Ectodermal cell (in vitro differentiated cells): ENCODE measurements around the gene ST7.

ENCODE experiments used
- H3K27ac ChIP-seq: 2 replicates; pipeline ENCODE4 v1.7.0; 2013; ENCODE audit warnings: mild to moderate bottlenecking, low read depth, low read length; ENCODE audit not compliant: insufficient read depth, poor library complexity, severe bottlenecking
- H3K27me3 ChIP-seq: 2 replicates; pipeline ENCODE4 v1.7.0; 2013; ENCODE audit warnings: mild to moderate bottlenecking, low read length; ENCODE audit not compliant: insufficient read depth, control insufficient read depth, poor library complexity, severe bottlenecking
- H3K36me3 ChIP-seq: one replicate; pipeline ENCODE4 v1.7.0; 2013; ENCODE audit warnings: low read length; ENCODE audit not compliant: control insufficient read depth, insufficient read depth
- H3K4me1 ChIP-seq: one replicate; pipeline ENCODE4 v1.7.0; 2013; ENCODE audit warnings: low read length; ENCODE audit not compliant: control insufficient read depth, insufficient read depth
- H3K4me3 ChIP-seq: 2 replicates; pipeline ENCODE4 v1.7.0; 2013; ENCODE audit warnings: low read depth, low read length, control low read depth; ENCODE audit not compliant: insufficient read depth
- H3K9me3 ChIP-seq: 2 replicates; pipeline ENCODE4 v1.7.0; 2013; ENCODE audit warnings: mild to moderate bottlenecking, low read length, moderate library complexity; ENCODE audit not compliant: control insufficient read depth
- WGBS, 2 experiments: methylation state at CpG; one replicate each; pipeline ENCODE4 v1.1.7; 2013; ENCODE audit warnings: missing lambda C conversion rate in 2 of 2; 5-methylcytosine and 5-hydroxymethylcytosine counted together

ST7 gene

DNA sequence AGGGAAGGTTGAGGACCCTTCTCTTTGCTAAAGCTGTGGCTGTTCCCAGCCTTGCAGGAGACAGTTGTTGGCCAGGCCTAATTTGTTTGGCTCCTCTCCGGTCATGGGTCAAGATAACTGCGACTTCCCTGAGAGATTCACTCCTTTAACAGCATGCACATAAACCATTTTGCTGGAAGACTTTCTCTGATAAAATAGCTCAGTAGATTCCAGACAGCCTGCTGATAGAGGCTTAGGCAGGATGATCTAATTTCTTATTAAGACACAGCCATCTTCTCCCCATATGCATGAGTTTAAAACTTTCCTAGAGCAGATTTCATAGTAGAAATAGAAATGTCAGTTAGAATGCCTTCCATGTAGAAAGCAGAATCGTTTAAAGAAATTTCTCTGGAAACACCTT is 187.6 kb downstream of the ST7 start:
- Histone ChIP-seq H3K36me3 (no peaks in the 10 kb centered on the region), H3K9me3 (no peaks in the 10 kb centered on the region), H3K27me3 (no peaks in the 10 kb centered on the region), H3K4me3 (no peak overlapping the region), H3K4me1 (no peaks in the 10 kb centered on the region), H3K27ac (no peak overlapping the region)
- WGBS, 2 experiments, result 80 to 98% methylated on average over 3 of the region's 3 CpGs

DNA sequence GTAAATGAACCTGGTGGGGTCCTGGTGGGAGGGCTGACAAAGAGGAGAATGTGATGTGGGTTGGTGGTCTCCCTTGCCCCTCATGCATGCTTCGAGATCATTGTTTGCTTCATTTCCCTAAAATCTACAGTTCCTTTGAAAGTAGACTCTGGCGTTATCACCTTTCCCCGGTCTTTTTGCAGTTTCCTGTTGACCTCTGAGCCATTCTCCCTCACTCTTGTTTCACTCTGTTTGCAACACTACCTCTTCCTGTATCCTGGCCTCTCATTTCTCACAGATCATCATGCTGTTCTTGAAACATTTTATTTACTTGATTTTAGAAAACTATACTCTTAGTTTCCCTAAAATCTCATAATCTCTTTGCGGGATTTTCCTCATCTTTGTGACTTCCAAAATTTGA is 189.8 kb downstream of the ST7 start:
- no peaks in the 10 kb centered on the region for H3K36me3 ChIP-seq
- H3K4me1 ChIP-seq, result no peaks in the 10 kb centered on the region
- 85 to 89% methylated on average over 4 of the region's 4 CpGs for WGBS, 2 experiments
- H3K9me3 ChIP-seq, result no peaks in the 10 kb centered on the region
- no peak overlapping the region for H3K27ac ChIP-seq
- H3K27me3 ChIP-seq, result no peaks in the 10 kb centered on the region
- H3K4me3 ChIP-seq, result no peak overlapping the region

DNA sequence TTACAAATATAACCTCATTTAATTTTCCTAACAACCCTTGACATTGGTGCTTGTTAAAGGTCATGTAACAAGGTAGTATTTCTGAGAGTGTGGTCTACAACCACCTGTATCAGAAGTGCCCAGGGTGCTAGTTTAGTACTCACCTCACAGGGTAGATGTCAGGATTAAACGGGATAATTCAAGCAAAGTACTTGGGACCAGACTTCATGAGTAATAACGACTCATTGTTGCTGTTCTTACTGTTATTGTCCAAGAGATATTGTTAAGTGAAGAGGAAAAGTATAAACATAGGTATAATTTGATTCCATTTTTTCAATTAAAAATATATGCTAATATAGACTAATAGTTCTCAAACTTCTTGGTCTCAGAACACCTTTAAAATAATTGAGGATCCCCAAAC is 190.3 kb downstream of the ST7 start:
- Histone ChIP-seq H3K36me3 (no peaks in the 10 kb centered on the region), H3K9me3 (no peaks in the 10 kb centered on the region), H3K4me3 (no peak overlapping the region), H3K27me3 (no peaks in the 10 kb centered on the region), H3K4me1 (no peaks in the 10 kb centered on the region), H3K27ac (no peak overlapping the region)
- WGBS, 2 experiments, result 89 to 92% methylated on average over 2 of the region's 2 CpGs

DNA sequence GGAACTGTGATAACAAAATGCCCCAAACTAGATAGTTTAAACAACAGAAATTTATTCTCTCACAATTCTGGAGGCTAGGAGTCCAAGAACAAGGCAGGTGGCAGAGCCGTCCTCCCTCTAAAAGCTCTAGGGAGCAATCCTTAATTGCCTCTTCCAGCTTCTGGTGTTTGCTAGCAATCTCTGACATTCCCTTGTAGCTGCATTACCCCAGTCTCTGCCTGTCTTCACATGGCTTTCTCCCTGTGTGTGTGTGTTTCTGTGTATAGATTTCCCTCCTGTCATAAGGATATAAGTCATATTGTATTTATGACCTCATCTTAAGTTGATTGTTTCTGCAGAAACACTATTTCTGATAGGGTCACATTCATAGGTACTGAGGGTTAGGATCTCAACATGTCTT is 192.0 kb downstream of the ST7 start:
- H3K4me3 ChIP-seq, result no peak overlapping the region
- 82% methylated on average over 1 of the region's 1 CpG for WGBS, 2 experiments
- no peaks in the 10 kb centered on the region for H3K27me3 ChIP-seq
- no peaks in the 10 kb centered on the region for H3K4me1 ChIP-seq
- H3K36me3 ChIP-seq, result no peaks in the 10 kb centered on the region
- no peak overlapping the region for H3K27ac ChIP-seq
- H3K9me3 ChIP-seq, result no peaks in the 10 kb centered on the region

DNA sequence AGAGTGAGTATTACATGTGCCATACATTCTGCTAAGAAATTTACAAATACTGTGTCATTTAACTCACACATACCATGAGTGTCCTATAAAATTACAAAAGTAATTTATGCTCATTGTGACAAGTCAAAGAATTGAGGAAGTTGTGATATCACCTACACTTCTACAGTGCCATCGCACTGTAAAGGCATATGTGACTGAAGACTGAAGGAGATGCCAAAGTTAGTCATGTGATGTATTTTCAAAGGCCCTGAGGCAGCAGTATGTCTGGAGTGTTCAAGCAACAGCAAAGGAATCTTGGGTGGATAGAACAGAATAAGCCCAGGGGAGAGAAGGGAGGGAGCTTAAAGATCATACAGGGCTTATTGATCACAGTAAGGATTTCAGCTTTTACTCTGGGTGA is 192.8 kb downstream of the ST7 start:
- Histone ChIP-seq H3K9me3 (no peaks in the 10 kb centered on the region), H3K4me1 (no peaks in the 10 kb centered on the region), H3K27ac (no peak overlapping the region), H3K36me3 (no peaks in the 10 kb centered on the region), H3K27me3 (no peaks in the 10 kb centered on the region), H3K4me3 (no peak overlapping the region)
- 92 to 95% methylated on average over 1 of the region's 1 CpG for WGBS, 2 experiments

DNA sequence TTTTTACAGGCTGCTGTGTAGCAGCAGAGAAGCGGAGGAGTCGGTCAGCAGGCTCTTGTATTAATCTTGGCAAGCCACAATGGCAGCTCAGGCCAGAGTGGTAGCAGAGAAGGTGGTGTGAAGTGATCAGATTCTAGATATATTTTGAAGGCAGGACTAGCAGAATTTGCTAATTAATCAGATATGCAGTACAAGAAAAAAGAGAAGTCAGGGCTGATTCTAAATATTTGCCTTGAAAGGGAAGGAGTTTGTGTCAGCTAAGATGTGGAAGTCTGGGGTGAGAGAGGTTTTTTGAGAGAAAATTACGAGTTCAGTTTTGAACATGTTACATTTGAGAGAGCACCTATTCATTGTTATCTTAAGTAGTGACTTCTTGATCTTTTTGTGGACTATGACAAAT is 193.2 kb downstream of the ST7 start:
- no peaks in the 10 kb centered on the region for H3K36me3 ChIP-seq
- no peak overlapping the region for H3K4me3 ChIP-seq
- no peaks in the 10 kb centered on the region for H3K27me3 ChIP-seq
- no peaks in the 10 kb centered on the region for H3K4me1 ChIP-seq
- H3K9me3 ChIP-seq, result no peaks in the 10 kb centered on the region
- no peak overlapping the region for H3K27ac ChIP-seq
- WGBS, 2 experiments, result 90 to 99% methylated on average over 3 of the region's 3 CpGs

DNA sequence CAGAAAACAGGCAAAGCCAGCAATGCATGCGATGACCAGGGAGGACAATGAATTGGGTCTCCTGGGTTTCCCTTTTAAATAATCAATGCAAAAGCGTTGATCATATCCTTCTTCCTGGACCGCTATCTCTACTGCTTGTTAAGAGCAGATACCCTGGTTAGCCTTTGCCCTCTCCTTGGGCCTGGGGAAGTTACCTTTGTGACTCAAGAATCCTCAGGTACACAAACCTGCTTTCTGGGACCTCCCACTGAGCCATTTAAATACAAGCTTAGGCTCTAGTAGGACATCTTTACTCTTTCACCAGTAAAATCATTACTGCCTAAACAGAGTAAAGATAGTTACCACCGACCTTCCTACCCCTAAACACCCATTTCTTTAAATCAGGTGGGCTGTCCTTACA is 195.7 kb downstream of the ST7 start:
- WGBS, 2 experiments, result 88 to 90% methylated on average over 4 of the region's 4 CpGs
- Histone ChIP-seq H3K36me3 (no peaks in the 10 kb centered on the region), H3K27me3 (no peaks in the 10 kb centered on the region), H3K27ac (no peak overlapping the region), H3K4me1 (no peaks in the 10 kb centered on the region), H3K9me3 (no peaks in the 10 kb centered on the region), H3K4me3 (no peak overlapping the region)

DNA sequence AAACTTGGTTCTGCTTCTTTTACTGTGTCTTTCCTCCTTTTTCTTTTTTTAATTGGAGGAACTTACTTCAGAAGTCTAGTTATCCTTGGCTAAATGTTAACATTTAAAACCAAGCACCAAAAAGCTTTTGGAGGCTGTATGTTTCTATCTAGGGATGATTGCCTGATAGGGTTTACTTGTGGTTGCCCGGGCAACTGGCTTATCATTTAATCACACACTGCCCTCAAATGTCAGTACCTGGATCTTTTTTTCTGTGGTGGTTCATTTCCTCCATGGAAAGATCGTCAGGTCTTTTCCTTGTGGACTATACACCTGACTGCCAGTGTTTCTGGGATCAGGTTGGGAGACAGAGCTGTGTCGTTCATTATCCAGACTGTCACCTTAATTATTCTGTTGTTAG is 196.4 kb downstream of the ST7 start:
- H3K36me3 ChIP-seq, result no peaks in the 10 kb centered on the region
- peaks cover 4% of the 10 kb centered on the region for H3K4me1 ChIP-seq
- no peaks in the 10 kb centered on the region for H3K9me3 ChIP-seq
- no peak overlapping the region for H3K4me3 ChIP-seq
- WGBS, 2 experiments, result 73 to 80% methylated on average over 2 to 3 of the region's 3 CpGs
- H3K27ac ChIP-seq, result no peak overlapping the region
- H3K27me3 ChIP-seq, result no peaks in the 10 kb centered on the region

DNA sequence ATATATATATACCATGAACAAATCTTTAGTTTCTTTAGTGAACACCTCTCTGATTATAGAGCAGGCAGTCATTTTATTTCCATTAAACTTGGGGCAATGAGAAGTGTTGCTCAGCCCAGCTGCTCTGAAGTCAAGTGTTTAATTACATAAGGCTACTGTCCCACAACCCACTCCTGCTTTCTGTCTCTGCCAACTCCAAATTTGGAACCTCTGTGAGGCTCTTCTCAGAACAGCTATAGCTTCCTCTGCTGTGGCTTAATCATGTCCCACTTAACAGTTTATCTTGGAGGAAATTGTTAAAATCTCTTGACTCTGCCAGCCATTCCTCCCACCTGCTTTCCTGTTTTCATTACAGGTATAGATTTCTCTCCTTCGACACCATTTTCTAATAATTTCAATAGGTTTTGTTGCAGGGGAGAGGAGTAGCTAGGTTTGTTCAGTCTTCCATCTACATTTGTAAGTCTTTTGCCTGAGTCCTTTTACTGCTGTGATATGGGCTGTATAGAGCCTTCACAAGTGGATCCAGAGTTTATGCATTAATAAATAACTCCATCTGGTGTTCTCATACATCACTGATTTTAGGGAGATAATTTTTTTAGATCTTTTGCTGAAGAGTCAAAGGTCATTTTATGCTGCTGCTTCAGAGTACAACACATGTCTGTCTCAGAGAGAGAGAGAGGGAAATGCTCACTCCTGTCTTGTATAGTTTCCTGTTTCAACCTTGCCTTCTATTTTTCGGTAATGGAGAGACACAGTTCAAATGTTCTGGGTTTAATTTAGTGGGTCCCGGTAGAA is 199.1 kb downstream of the ST7 start:
- no peak overlapping the region for H3K4me3 ChIP-seq
- H3K27me3 ChIP-seq, result no peaks in the 10 kb centered on the region
- peaks cover 4% of the 10 kb centered on the region for H3K4me1 ChIP-seq
- H3K9me3 ChIP-seq, result no peaks in the 10 kb centered on the region
- WGBS, 2 experiments, result 90 to 99% methylated on average over 2 to 3 of the region's 3 CpGs
- no peak overlapping the region for H3K27ac ChIP-seq
- H3K36me3 ChIP-seq, result no peaks in the 10 kb centered on the region

DNA sequence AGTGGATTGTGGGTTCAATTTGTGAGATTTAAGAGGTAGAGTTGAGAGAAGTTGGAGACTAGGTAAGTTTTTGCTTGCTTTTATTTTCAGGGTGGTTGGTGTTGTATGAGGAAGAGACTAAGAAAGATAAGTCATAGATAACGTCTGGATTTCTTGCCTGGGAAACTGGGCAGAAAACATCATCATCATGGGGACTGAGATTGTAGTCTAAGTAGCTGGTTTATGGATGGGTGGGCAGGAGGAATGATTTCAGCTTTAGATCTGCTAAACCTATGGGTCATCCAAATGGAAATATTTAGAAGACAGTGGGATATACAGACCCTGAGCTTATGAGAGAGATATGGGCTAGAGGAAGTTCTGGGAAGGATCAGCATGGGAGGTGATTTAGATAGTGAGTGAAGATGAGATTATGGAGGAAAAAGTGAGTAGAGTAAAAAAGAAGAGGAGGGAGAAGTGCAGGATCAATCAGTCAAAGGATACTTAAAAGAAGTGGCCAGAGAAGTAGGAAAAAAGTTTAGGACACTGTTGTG is 199.8 kb downstream of the ST7 start:
- 90 to 91% methylated on average over 1 of the region's 1 CpG for WGBS, 2 experiments
- H3K4me3 ChIP-seq, result no peak overlapping the region
- peaks cover 4% of the 10 kb centered on the region for H3K4me1 ChIP-seq
- H3K9me3 ChIP-seq, result no peaks in the 10 kb centered on the region
- H3K27ac ChIP-seq, result no peak overlapping the region
- no peaks in the 10 kb centered on the region for H3K36me3 ChIP-seq
- no peaks in the 10 kb centered on the region for H3K27me3 ChIP-seq
